GM19395 (cell line): ENCODE results near the gene DLL1.

Source experiments
- ATAC-seq: cut with Tn5 transposase; IDR thresholded peaks from one replicate; pipeline ENCODE4 v1.9.1; 2021; ENCODE audit warnings: mild to moderate bottlenecking, moderate library complexity; ENCODE audit not compliant: unreplicated experiment

Gene DLL1

DNA sequence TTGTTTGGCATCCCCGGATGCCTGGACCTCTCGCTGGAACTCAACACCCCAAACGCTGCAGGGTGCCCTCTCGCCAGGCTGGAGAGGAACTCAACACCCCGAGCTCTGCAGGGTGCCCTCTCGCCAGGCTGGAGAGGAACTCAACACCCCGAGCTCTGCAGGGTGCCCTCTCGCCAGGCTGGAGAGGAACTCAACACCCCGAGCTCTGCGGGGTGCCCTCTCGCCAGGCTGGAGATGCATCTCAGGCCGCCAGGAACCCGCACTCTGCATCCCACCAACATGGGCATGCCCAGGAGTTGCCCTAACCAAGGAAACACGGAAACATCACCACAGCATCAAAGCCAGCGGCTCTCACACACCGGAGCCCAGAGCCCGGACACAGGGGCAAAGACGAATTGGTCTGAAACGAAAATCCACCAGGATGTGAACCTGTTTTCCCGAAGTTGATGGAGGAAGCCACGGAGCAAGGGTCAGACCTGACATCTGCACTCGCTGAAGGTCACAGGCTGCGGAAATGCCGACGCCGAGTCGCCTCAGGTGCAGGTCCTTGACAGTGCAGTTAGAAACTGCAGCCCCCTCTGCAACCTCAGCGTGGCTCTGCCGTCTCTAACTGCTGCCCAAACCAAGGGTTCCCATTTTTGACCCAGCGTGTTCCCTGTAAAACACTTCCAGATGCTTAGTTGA is 37.5 kb downstream of the DLL1 start:
- no peak for ATAC-seq

GRCh38 chr6:170251776-170252571 is 38.9 kb downstream of the DLL1 start:
- ATAC-seq: no peak

DNA sequence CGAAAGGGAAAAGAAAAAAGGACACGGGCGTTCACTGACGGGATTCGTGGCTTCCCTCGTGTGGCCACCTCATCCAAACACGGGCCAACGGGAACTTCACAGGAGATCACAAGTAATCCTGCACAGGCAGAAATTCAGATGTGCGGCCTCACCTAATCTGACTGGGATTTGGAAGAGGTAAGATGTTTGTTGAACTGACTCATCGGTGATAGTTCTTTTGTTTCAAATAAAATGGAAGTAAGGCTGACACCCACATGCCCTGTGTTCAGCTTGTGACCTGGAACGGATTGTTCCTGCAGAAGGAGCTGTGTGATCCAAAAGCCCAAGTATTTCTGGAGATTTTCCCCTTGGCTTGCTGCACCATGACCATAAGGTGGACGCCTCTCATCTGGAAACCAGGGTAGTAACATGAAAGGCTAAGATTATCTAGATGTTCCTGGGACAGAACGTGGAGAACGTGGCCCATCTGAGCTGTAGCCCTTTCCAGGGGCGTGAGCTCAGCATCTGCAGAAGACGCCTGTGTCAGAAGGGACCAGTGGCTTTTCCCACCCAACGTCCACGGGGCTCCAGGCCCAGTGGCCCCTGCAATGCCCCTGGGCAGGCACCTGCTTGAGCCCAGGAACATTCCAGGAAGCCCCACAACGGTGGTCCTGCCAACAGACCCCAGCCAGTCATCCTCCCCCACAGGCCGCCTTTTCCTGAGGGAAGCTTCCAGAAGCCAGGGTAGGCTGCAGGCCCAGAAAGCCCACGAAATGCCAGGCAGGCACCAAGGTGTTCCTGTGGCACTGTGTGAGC is 39.7 kb downstream of the DLL1 start:
- no peak for ATAC-seq

- no peak for ATAC-seq
These were observed 40.4 kb downstream of the DLL1 start for GRCh38 chr6:170250455-170250854.

GRCh38 chr6:170249817-170250216 is 41.1 kb downstream of the DLL1 start:
- ATAC-seq: no peak

DNA sequence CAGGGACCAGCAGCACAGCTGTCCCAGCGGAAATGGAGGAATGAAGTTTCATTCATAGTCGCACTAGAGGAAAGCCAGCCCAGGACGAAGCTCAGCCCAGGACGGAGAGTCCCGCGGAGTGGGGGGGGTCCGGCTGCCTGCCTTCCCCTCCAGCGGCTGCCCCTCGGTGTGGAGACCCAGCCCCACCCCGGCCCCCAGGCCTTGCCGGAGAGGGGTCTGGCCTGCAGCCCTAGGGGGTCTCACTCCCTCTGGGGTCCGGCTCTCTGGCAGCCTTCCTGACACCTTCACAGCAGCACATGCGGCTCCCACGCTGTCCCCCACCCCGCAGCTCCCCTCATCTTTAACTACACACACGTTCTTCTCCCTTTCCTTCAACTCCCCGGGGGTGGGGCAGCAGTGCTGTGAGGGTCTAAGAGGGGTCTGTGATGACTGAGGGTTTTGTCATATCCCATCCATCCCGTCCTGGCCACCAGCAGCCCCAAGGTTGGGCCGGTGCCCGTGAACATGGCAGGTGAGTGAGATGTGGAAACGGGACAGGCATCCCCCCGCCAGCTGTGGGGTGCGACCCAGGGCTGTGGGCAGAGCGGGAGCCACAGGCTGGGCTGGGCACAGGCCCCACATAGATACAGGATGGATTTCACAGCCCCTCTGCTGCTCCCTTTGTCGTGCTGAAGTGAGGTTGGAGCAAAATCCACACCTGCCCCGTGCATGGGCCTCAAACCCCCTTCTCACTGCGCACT is 41.8 kb downstream of the DLL1 start:
- no peak for ATAC-seq

DNA sequence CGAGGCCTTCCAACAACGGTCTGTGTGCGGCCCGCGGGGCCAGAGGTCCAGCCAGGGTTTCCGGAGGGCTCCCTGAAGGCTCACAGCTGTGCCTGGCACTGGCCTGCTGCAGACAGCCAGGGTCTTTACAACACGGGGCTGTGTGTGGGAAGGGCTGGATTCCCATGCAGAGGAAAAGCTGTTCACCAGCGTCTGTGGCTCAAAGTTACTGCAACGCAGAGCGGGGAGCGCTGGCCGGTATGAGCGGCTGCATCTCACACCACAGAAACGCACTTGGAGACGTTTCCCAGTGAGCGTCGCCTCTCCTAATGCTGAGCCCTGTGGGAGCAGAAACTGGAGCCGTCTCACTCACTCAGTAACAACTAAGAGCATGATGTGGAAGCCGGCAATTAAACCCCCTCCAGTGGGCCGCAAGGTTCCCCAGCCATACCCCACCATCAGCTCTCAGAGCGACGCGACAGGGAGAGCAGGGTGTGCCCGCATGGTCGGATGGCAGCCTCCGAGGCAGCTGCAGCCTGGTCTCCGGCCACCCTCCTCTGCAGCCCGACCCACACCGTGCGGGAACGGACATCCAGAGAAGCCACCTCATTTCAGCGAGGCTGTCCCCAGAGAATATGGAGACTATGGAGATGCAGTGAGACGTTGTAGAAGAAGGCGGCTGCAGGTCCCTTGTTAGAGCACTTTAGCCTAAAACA is 42.6 kb downstream of the DLL1 start:
- ATAC-seq: no peak

- no peak for ATAC-seq
These were observed 43.6 kb downstream of the DLL1 start for GRCh38 chr6:170247178-170247701.

DNA sequence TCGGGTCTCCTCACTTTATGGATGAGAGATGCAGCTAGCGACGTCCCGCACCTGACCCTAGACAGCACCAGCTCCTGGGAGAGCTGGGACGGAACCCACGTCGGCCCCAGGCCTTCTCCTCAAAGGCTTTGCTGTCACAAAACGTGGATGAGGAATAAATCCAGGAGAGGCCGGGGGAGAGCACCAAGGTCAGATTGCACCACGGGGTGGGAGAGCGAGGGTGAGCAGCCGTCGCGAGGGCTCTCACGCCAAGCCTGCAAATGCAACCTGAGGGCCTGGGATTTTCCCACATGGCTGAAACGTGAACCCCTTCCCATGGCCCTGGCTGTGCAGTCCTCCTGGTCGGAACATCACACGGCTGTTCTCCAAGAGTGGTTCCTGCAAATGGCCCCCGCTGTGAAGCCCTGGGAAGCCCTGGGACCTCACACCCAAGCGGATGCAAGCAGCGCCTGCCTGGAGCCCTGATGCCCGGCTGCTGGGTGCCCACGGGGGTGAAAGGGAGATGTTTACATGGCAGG is 45.3 kb downstream of the DLL1 start:
- no peak for ATAC-seq

- ATAC-seq: no peak
These were observed 46.0 kb downstream of the DLL1 start for GRCh38 chr6:170244721-170245474.

DNA sequence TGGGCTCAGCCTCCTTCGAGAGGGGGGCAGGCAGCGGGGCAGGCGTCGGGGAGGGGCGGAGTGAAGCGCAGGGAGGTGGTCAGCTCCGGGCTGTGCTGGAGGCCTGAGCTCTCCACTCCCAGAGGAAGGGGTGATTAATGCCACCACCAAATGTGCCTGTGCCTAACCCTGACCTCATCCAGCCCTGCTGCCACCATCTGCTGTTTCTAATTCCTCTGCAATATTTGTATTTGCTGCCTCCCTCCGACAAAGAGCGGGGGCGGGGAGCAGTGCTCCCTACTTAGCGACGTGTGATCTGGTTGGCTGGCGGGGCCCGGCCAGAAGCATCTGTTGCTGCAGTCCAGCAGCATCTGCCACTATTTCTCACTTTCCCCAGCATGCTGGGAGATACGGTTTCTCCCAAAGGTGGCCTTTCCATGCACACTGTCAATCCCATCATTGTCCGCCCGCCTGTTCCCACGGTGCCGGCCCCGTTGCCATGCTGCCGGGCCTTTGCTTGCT is 47.0 kb downstream of the DLL1 start:
- no peak for ATAC-seq

DNA sequence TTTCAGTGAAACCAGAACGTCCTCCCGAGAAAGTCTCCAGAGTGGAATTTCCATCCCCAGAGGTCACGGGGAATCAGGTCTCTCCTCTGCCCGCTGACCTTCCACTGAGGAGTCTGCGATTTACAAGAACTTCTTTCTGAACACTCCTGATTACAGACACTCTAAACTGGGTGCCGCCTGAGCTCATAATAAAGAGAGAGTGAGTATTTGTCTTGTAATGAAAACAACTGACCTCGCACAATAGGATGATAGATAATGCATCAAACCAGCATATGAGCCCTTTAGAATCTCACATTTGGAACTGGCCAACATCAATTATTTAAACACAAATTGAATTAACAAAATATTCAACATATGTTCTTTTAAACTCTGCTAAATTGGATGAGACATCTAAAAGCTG is 47.5 kb downstream of the DLL1 start:
- ATAC-seq: no peak

DNA sequence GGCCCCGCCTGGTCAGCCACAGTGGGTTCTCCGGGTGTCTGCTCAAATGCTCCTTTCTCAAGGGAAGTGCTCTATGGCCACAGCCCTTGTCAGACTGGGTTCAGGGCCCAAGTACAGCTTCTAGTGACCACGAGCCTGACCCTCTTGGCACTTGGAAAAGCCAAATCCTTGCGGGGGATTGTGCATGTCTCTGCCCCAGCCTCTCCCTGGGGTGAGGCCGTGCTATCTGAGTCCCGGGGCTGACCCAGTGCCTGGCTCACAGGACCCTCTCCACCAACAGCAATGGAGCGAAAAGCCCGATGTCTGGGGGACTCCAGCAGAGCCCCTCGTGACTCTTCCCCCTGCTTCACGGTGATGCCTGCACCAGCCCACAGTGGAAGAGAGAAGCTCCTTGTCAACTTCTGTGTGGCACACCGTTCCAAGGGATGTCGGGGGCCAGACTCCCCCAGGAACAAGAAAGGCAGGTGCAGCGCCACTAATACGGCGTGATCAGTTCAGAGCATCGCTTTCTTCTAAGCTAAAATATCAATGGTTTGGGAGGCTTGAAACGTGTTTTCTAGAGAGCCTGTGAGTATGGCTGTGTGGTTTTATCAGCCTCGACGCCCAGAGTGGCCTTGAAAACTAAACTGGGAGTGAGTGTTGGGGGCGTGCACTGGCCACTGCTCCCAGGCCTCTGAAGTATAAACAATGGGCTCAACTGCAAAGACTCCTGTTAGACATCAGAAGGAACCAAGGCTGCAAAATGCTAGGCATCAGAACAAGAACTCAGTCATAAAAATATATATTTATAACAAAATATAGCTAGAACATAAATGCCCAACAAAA is 51.9 kb downstream of the DLL1 start:
- no peak for ATAC-seq

DNA sequence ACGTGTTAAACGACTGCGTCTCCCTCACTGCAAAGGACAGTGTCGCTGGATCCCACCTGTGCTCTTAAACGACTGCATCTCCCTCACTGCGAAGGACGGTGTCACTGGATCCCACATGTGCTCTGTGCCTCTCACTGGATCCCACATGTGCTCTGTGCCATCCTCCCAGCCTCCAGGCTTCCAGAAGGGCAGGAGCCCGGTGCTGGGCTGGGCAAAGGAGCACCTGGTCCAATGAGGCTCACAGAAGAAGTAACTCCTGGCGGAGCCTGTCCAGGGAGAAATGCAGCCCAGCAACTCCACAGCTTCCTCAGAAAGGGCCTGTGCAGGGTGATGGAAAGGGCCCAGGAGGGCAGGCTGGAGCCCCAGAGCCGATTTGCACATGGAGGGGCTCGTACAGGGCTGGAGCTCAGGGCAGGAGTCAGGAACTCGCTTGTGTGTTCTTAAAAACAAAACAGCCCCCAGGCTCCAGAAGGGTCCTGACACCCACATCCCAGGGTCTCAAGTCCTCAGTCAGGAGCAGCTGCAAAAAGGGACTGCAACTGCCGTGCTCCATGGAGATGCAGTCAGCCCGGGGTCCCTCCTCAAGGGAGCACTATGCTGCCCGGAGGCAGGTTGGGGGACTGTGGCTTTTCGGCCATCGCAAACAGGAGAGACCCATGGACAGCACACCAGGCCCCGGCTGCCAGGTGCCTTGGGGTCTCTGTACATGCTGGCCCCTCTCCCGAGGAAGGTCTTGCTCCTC is 52.7 kb downstream of the DLL1 start:
- no peak for ATAC-seq

- ATAC-seq: no peak
These were observed 54.6 kb downstream of the DLL1 start for GRCh38 chr6:170236131-170236836.

DNA sequence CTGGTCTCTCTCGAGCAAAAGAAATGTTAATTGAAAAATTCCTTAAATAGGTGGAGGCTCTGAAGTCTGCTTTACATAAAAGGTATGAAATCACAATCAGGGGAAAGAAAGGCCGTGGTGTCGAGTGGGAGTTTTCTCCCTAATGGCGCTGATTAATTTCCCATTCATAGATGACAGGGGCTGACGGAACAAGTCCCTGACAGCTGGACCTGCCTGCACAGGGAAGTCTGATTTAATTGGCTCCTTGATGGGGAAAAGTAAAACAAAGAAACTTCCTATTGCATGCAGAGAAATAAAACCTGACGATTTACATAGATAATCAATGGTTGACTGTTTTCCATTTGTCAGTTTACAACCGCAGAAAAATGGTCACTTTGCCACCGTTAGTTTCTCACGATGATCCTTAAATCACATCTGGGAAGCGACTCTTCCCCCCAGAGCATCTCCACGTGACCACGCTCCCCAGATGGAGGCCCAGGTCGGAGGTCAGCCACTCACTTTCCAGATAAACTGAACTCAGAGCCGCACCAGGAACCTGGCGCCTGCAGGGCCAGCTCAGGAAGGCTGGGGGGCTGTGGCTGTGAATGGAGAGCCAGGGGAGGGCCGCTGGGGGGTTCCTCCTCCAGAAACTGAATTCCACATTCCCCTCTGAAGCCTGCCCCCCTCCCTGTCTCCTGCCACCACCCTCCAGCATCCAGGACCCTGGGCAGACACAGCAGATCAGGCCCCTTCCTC is 55.3 kb downstream of the DLL1 start:
- no peak for ATAC-seq
